Activated naive CD8-positive, alpha-beta T cell treated with anti-CD3 and anti-CD28 coated beads, Interleukin-2, amount 50 U/mL, for 24 hours (primary cell): ENCODE data around the gene CDC25B.
"Not testable (repeated sequence)": the region's sequence is repeated elsewhere in the genome, so short reads cannot be mapped to it uniquely, and the experiment has no call there.

ENCODE experiments used
- ATAC-seq: fragments of 150-1000 bp; cut with Tn5 transposase; one replicate; pipeline ENCODE4 v1.10.0; 2021
- DNase-seq: peaks from one replicate; pipeline ENCODE4 v3.0.0; 2021
- H3K27ac Mint-ChIP-seq: one replicate; pipeline ENCODE4 v1.8.0; 2021; ENCODE audit warnings: mild to moderate bottlenecking, mixed read lengths
- H3K27me3 Mint-ChIP-seq: one replicate; pipeline ENCODE4 v1.8.0; 2021; ENCODE audit warnings: mixed read lengths
- H3K36me3 Mint-ChIP-seq: one replicate; pipeline ENCODE4 v1.8.0; 2021; ENCODE audit warnings: low read depth, mixed read lengths
- H3K4me1 Mint-ChIP-seq: one replicate; pipeline ENCODE4 v1.8.0; 2021; ENCODE audit warnings: mixed read lengths
- H3K4me3 Mint-ChIP-seq: one replicate; pipeline ENCODE4 v1.8.0; 2021; ENCODE audit warnings: mild to moderate bottlenecking, moderate library complexity, mixed read lengths
- H3K9me3 Mint-ChIP-seq: one replicate; pipeline ENCODE4 v1.8.0; 2021; ENCODE audit warnings: mixed read lengths

Gene CDC25B

GRCh38 chr20:3815703-3816315 lies 19.7 kb downstream of the CDC25B start:
- Mint-ChIP-seq H3K4me1 (peaks cover 69% of the 10 kb centered on the region), H3K4me3 (no peak overlapping the region), H3K27me3 (no peaks in the 10 kb centered on the region), H3K36me3 (no peaks in the 10 kb centered on the region), H3K27ac (peak overlapping the region; percentile 36), H3K9me3 (no peaks in the 10 kb centered on the region)
- DNase-seq (no peak), ATAC-seq (peak; percentile 13)

- Mint-ChIP-seq H3K27me3 (no peaks in the 10 kb centered on the region), H3K4me1 (peaks cover 54% of the 10 kb centered on the region), H3K36me3 (peaks cover 2% of the 10 kb centered on the region), H3K9me3 (no peaks in the 10 kb centered on the region), H3K27ac (no peak overlapping the region), H3K4me3 (no peak overlapping the region)
- no peak for ATAC-seq
- no peak for DNase-seq
These were observed 22.3 kb downstream of the CDC25B start for GRCh38 chr20:3818155-3819151.

- peak overlapping the region; percentile 95 for H3K27ac Mint-ChIP-seq
- peak overlapping the region; percentile 93 for H3K4me3 Mint-ChIP-seq
- ATAC-seq: no peak
- no peaks in the 10 kb centered on the region for H3K27me3 Mint-ChIP-seq
- peaks cover 2% of the 10 kb centered on the region for H3K36me3 Mint-ChIP-seq
- H3K9me3 Mint-ChIP-seq: no peaks in the 10 kb centered on the region
- peaks cover 48% of the 10 kb centered on the region for H3K4me1 Mint-ChIP-seq
- DNase-seq: no peak
These were observed 23.4 kb downstream of the CDC25B start for GRCh38 chr20:3819411-3820047.

GRCh38 chr20:3820048-3820900 lies 24.2 kb downstream of the CDC25B start, which contains the start of gene AP5S1:
Gene AP5S1 (plus strand): TSS chr20:3820547. CDS start chr20:3822118, 1,571 bp downstream.
- ATAC-seq: peak; percentile 85
- peaks cover 41% of the 10 kb centered on the region for H3K4me1 Mint-ChIP-seq

GRCh38 chr20:3820901-3821727 lies 25.0 kb downstream of the CDC25B start:
- peak overlapping the region; percentile 93 for H3K4me3 Mint-ChIP-seq
- peak overlapping the region; percentile 95 for H3K27ac Mint-ChIP-seq
- peaks cover 2% of the 10 kb centered on the region for H3K36me3 Mint-ChIP-seq
- H3K27me3 Mint-ChIP-seq: no peaks in the 10 kb centered on the region
- DNase-seq: no peak
- no peaks in the 10 kb centered on the region for H3K9me3 Mint-ChIP-seq
- no peak for ATAC-seq
- H3K4me1 Mint-ChIP-seq: peaks cover 33% of the 10 kb centered on the region

More at GRCh38 chr20:3820048-3820900, 24.2 kb downstream of the CDC25B start, which contains the start of gene AP5S1:
- peak within 1 kb of the TSS; percentile 93 for H3K4me3 Mint-ChIP-seq
- peaks cover 2% of the 10 kb centered on the region for H3K36me3 Mint-ChIP-seq
- DNase-seq: peak; percentile 96
- H3K9me3 Mint-ChIP-seq: no peaks in the 10 kb centered on the region
- no peaks in the 10 kb centered on the region for H3K27me3 Mint-ChIP-seq
- peak within 1 kb of the TSS; percentile 95 for H3K27ac Mint-ChIP-seq

- Mint-ChIP-seq H3K27me3 (no peaks in the 10 kb centered on the region), H3K9me3 (no peaks in the 10 kb centered on the region), H3K4me1 (peaks cover 27% of the 10 kb centered on the region), H3K4me3 (peak overlapping the region; percentile 93), H3K36me3 (peaks cover 2% of the 10 kb centered on the region), H3K27ac (peak overlapping the region; percentile 95)
- ATAC-seq (no peak), DNase-seq (no peak)
These were observed 25.9 kb downstream of the CDC25B start for GRCh38 chr20:3821996-3822395.

- H3K36me3 Mint-ChIP-seq: peaks cover 2% of the 10 kb centered on the region
- peaks cover 24% of the 10 kb centered on the region for H3K4me1 Mint-ChIP-seq
- no peaks in the 10 kb centered on the region for H3K9me3 Mint-ChIP-seq
- ATAC-seq (no peak), DNase-seq (no peak)
- no peak overlapping the region for H3K27ac Mint-ChIP-seq
- no peak overlapping the region for H3K4me3 Mint-ChIP-seq
- H3K27me3 Mint-ChIP-seq: no peaks in the 10 kb centered on the region
These were observed 27.8 kb downstream of the CDC25B start for GRCh38 chr20:3823881-3824280.

GRCh38 chr20:3825526-3825925 lies 29.4 kb downstream of the CDC25B start:
- no peak for ATAC-seq
- no peak overlapping the region for H3K27ac Mint-ChIP-seq
- DNase-seq: no peak
- no peaks in the 10 kb centered on the region for H3K9me3 Mint-ChIP-seq
- H3K4me1 Mint-ChIP-seq: peaks cover 13% of the 10 kb centered on the region
- no peaks in the 10 kb centered on the region for H3K27me3 Mint-ChIP-seq
- H3K4me3 Mint-ChIP-seq: no peak overlapping the region
- peaks cover 2% of the 10 kb centered on the region for H3K36me3 Mint-ChIP-seq

- Mint-ChIP-seq H3K4me3 (no peak overlapping the region), H3K27ac (no peak overlapping the region), H3K4me1 (peaks cover 6% of the 10 kb centered on the region), H3K9me3 (no peaks in the 10 kb centered on the region), H3K27me3 (no peaks in the 10 kb centered on the region), H3K36me3 (peaks cover 2% of the 10 kb centered on the region)
- DNase-seq (no peak), ATAC-seq (no peak)
These were observed 30.3 kb downstream of the CDC25B start for GRCh38 chr20:3826420-3826819.

- Mint-ChIP-seq H3K9me3 (no peaks in the 10 kb centered on the region), H3K36me3 (no peaks in the 10 kb centered on the region), H3K27ac (no peak overlapping the region), H3K4me1 (no peaks in the 10 kb centered on the region), H3K4me3 (no peak overlapping the region), H3K27me3 (no peaks in the 10 kb centered on the region)
- no peak for DNase-seq
- no peak for ATAC-seq
These were observed 32.7 kb downstream of the CDC25B start for GRCh38 chr20:3828798-3829197.

GRCh38 chr20:3829891-3830290 lies 33.8 kb downstream of the CDC25B start:
- DNase-seq, H3K4me1 Mint-ChIP-seq, H3K36me3 Mint-ChIP-seq, H3K27ac Mint-ChIP-seq, H3K9me3 Mint-ChIP-seq, H3K4me3 Mint-ChIP-seq, H3K27me3 Mint-ChIP-seq, ATAC-seq: not testable (repeated sequence)

GRCh38 chr20:3836132-3836531 lies 40.0 kb downstream of the CDC25B start:
- Mint-ChIP-seq H3K27ac (no peak overlapping the region), H3K4me3 (no peak overlapping the region), H3K36me3 (no peaks in the 10 kb centered on the region), H3K9me3 (no peaks in the 10 kb centered on the region), H3K4me1 (peaks cover 1% of the 10 kb centered on the region), H3K27me3 (no peaks in the 10 kb centered on the region)
- ATAC-seq (no peak), DNase-seq (no peak)

- no peaks in the 10 kb centered on the region for H3K9me3 Mint-ChIP-seq
- no peak overlapping the region for H3K27ac Mint-ChIP-seq
- no peak for DNase-seq
- H3K4me3 Mint-ChIP-seq: no peak overlapping the region
- no peak for ATAC-seq
- no peaks in the 10 kb centered on the region for H3K27me3 Mint-ChIP-seq
- no peaks in the 10 kb centered on the region for H3K36me3 Mint-ChIP-seq
- H3K4me1 Mint-ChIP-seq: peaks cover 1% of the 10 kb centered on the region
These were observed 43.2 kb downstream of the CDC25B start for GRCh38 chr20:3839328-3839727.
